ENCODE measurements around the gene OR52R1. TPM values are rescaled to one million over a fixed set of nuclear protein-coding genes. Genes with fewer than 3 reads are reported as not detected.

The OR52R1 gene
- total RNA-seq, 1 donor from 2014 or later: not detected

- DNase-seq (ENCODE audit: low spot score): no peak
- no peak within 1 kb of the TSS for H3K27ac Mint-ChIP-seq (ENCODE audit: unreplicated experiment)
- H3K9me3 Mint-ChIP-seq (ENCODE audit: unreplicated experiment): no peaks in the 10 kb centered on the region
- H3K36me3 Mint-ChIP-seq (ENCODE audit: low read depth, unreplicated experiment): no peaks in the 10 kb centered on the region
- no peaks in the 10 kb centered on the region for H3K27me3 Mint-ChIP-seq (ENCODE audit: unreplicated experiment)
- H3K4me1 Mint-ChIP-seq (ENCODE audit: unreplicated experiment): no peaks in the 10 kb centered on the region
- no peak within 1 kb of the TSS for H3K4me3 Mint-ChIP-seq (ENCODE audit: unreplicated experiment)
- no peak for TF ChIP-seq CTCF (IDR thresholded peaks at IDR 0.05; ENCODE audit: unreplicated experiment)
Measured at GRCh38 chr11:4769838-4770237, 34.3 kb downstream of the OR52R1 start, which contains the start of gene OR51F1. Gene OR51F1, minus strand, starts transcription at chr11:4769938. Its CDS starts 0 bp downstream, at chr11:4769938.

- Mint-ChIP-seq H3K4me3 (ENCODE audit: unreplicated experiment) (no peak overlapping the region), H3K9me3 (ENCODE audit: unreplicated experiment) (no peaks in the 10 kb centered on the region), H3K27ac (ENCODE audit: unreplicated experiment) (no peak overlapping the region), H3K27me3 (ENCODE audit: unreplicated experiment) (no peaks in the 10 kb centered on the region), H3K4me1 (ENCODE audit: unreplicated experiment) (no peaks in the 10 kb centered on the region), H3K36me3 (ENCODE audit: low read depth, unreplicated experiment) (no peaks in the 10 kb centered on the region)
- no peak for DNase-seq (ENCODE audit: low spot score)
- TF ChIP-seq CTCF (IDR thresholded peaks at IDR 0.05; ENCODE audit: unreplicated experiment): no peak
Measured at GRCh38 chr11:4768094-4768493, 36.1 kb downstream of the OR52R1 start.

- Mint-ChIP-seq H3K36me3 (ENCODE audit: low read depth, unreplicated experiment) (no peaks in the 10 kb centered on the region), H3K4me1 (ENCODE audit: unreplicated experiment) (no peaks in the 10 kb centered on the region), H3K9me3 (ENCODE audit: unreplicated experiment) (no peaks in the 10 kb centered on the region), H3K27ac (ENCODE audit: unreplicated experiment) (no peak overlapping the region), H3K27me3 (ENCODE audit: unreplicated experiment) (no peaks in the 10 kb centered on the region), H3K4me3 (ENCODE audit: unreplicated experiment) (no peak overlapping the region)
- no peak for TF ChIP-seq CTCF (IDR thresholded peaks at IDR 0.05; ENCODE audit: unreplicated experiment)
- DNase-seq (ENCODE audit: low spot score): no peak
Measured at GRCh38 chr11:4766420-4767043, 37.6 kb downstream of the OR52R1 start.

- no peaks in the 10 kb centered on the region for H3K9me3 Mint-ChIP-seq (ENCODE audit: unreplicated experiment)
Measured at GRCh38 chr11:4763096-4763495, 41.1 kb downstream of the OR52R1 start.

More at GRCh38 chr11:4763096-4763495, 41.1 kb downstream of the OR52R1 start:
- no peak for TF ChIP-seq CTCF (IDR thresholded peaks at IDR 0.05; ENCODE audit: unreplicated experiment)
- Mint-ChIP-seq H3K27me3 (ENCODE audit: unreplicated experiment) (no peaks in the 10 kb centered on the region), H3K4me3 (ENCODE audit: unreplicated experiment) (no peak overlapping the region), H3K36me3 (ENCODE audit: low read depth, unreplicated experiment) (no peaks in the 10 kb centered on the region), H3K27ac (ENCODE audit: unreplicated experiment) (no peak overlapping the region), H3K4me1 (ENCODE audit: unreplicated experiment) (no peaks in the 10 kb centered on the region)
- DNase-seq (ENCODE audit: low spot score): no peak

Other genes with a start within 250 kb of the OR52R1 start
- not detected for gene OR52I2, start 222.6 kb downstream of the OR52R1 start, total RNA-seq (ENCODE audit: unreplicated experiment)
- not detected for gene OR52I1, start 210.3 kb downstream of the OR52R1 start, total RNA-seq (ENCODE audit: unreplicated experiment)
- 15.2 TPM for gene TRIM68, start 196.1 kb downstream of the OR52R1 start, total RNA-seq (ENCODE audit: unreplicated experiment)
- gene OR51D1, start 166.9 kb downstream of the OR52R1 start, total RNA-seq (ENCODE audit: unreplicated experiment): not detected
- gene OR51E1, start 160.4 kb downstream of the OR52R1 start, total RNA-seq (ENCODE audit: unreplicated experiment): not detected
- not detected for gene OR51E2, start 106.5 kb downstream of the OR52R1 start, total RNA-seq (ENCODE audit: unreplicated experiment)
- gene MMP26, start 99.6 kb downstream of the OR52R1 start, total RNA-seq (ENCODE audit: unreplicated experiment): not detected
- gene OR51F1, start 34.4 kb downstream of the OR52R1 start, total RNA-seq (ENCODE audit: unreplicated experiment): not detected
- not detected for gene OR51F2, start 16.9 kb upstream of the OR52R1 start, total RNA-seq (ENCODE audit: unreplicated experiment)
- gene OR51S1, start 44.8 kb upstream of the OR52R1 start, total RNA-seq (ENCODE audit: unreplicated experiment): not detected
- gene OR51T1, start 77.5 kb upstream of the OR52R1 start, total RNA-seq (ENCODE audit: unreplicated experiment): not detected
- gene OR51A7, start 99.4 kb upstream of the OR52R1 start, total RNA-seq (ENCODE audit: unreplicated experiment): not detected
- gene OR51G2, start 115.0 kb upstream of the OR52R1 start, total RNA-seq (ENCODE audit: unreplicated experiment): not detected
- gene OR51G1, start 120.0 kb upstream of the OR52R1 start, total RNA-seq (ENCODE audit: unreplicated experiment): not detected
- not detected for gene OR51A4, start 143.2 kb upstream of the OR52R1 start, total RNA-seq (ENCODE audit: unreplicated experiment)
- gene OR51A2, start 151.3 kb upstream of the OR52R1 start, total RNA-seq (ENCODE audit: unreplicated experiment): not detected
- not detected for gene OR51L1, start 190.5 kb upstream of the OR52R1 start, total RNA-seq (ENCODE audit: unreplicated experiment)
- gene OR52J3, start 242.1 kb upstream of the OR52R1 start, total RNA-seq (ENCODE audit: unreplicated experiment): not detected

All from endothelial cell (in vitro differentiated cells).